ENCODE results near the gene AJAP1.
"Not testable (repeated sequence)": the region's sequence is repeated elsewhere in the genome, so short reads cannot be mapped to it uniquely, and the experiment has no call there.

Gene AJAP1

DNA sequence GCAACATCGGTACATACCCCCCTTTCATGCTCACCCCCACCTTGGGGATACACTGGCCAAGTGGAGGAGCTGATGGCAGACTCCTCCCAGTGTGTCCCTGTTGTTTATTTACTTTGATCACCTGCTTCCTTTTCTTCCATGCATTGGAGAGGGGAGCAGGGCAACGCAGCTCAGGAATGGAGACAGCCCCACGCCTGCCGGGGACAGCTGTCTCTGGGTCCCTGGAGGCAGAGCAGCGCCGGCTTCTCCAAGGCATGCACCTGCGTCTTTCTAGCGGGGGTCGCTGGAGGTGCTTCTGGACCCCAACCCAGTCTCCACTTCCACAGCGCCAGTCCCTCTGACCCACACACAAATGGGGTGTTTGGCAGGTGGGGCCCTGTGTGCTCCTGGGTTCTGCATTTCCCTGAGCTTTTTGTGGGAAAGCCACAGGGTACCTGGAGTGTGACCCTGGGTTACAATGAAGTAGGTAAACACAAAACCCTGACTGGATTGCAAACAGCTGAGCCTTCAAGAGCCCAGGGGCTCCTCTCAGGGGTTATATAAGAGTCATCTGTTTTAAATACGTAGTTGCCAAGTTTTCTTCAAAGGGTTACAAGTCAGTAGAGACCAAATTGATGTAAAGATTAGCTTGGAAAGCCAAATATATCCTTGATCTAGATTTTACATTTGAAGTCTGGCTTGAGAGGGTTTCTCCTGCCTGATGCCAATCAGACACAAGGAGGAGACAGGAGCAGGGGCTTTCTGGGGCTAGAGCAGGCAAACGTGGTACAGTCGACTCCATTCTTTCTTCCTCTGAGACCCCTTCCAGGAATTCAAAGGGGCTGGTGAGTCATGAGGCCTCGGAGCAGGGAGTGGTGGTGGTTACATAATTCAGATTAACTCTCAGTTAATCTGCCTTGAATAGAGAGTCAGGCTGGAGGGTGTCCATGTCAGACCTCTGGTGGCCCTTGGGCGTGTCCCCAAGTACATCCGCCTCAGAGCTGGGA, 4.5 kb downstream of the AJAP1 start:
- DNase-seq = no peak

DNA sequence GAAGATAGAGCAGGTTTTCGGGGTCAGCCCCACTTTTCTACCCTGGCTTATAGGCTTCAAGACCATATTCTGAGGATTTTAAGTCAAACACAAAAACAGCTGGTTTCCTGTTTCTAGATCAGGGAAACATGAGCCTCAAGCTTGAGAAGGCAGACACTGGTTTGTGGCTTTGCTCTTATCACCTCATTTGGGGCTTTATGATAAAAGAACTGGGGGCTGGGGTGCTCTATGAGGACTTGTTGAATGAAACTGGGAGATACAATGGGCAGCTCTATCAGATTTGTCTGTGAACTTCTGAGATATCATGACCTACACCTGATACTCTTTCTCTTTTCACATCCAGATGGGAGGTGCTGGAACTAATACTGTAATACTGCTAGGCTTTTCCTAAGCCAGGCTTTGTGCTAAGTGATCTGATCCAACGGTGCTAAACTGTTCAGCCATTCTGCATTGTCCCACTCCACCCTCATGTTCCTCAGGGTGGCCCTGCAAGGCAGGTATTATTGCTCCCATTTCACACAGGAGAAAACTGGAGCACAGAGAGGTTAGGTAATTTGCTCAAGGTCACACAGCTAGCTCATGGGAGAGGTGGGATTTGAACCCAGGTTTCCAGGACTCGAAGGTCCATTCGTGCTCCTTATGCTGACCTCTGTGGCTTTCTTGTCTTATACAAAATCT, 6.6 kb downstream of the AJAP1 start:
- no peak for DNase-seq

GRCh38 chr1:4661595-4661917, 7.1 kb downstream of the AJAP1 start:
- no peak for DNase-seq

- DNase-seq = no peak
Observed at GRCh38 chr1:4662168-4662567, 7.8 kb downstream of the AJAP1 start.

DNA sequence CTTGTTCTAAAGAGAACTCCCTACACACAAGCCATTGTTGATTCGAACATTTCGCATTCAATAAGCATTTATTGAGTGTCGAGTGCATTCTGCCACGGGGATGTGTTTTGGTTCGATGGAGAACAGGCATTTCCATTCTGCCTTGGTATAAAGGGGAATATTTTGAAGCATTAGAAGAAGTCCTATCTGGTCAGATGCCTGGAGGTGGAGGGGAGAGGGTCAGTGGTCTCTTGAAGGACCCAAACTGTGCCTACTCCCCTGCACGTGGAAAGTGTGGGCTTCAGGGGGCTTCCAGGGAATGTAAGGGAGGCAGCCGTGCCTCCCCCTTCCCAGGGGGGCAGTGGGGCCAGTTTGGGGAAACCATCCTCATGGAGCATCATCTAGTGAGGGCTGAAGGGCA, 8.3 kb downstream of the AJAP1 start:
- no peak for DNase-seq

GRCh38 chr1:4664095-4664494, 9.7 kb downstream of the AJAP1 start:
- no peak for DNase-seq

GRCh38 chr1:4664606-4665005, 10.2 kb downstream of the AJAP1 start:
- no peak for DNase-seq

- no peak for DNase-seq
Observed at GRCh38 chr1:4665456-4665855, 11.0 kb downstream of the AJAP1 start.

DNA sequence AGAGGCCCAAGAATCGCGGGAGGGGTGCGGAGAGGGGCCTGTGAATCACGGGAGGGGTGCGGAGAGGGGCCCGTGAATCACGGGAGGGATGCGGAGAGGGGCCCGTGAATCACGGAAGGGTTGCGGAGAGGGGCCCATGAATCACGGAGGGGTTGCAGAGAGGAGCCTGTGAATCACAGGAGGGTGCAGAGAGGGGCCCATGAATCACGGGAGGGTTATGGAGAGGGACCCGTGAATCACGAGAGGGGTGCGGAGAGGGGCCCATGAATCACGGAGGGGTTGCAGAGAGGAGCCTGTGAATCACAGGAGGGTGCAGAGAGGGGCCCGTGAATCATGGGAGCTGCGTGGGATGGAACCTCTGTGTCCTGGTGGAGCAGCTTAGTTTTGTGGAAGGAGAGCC, 12.3 kb downstream of the AJAP1 start:
- DNase-seq = not testable (repeated sequence)

- no peak for DNase-seq
Observed at GRCh38 chr1:4668743-4669700, 14.6 kb downstream of the AJAP1 start.

- DNase-seq = no peak
Observed at GRCh38 chr1:4670265-4670664, 15.9 kb downstream of the AJAP1 start.

GRCh38 chr1:4671828-4672227, 17.4 kb downstream of the AJAP1 start:
- no peak for DNase-seq

DNA sequence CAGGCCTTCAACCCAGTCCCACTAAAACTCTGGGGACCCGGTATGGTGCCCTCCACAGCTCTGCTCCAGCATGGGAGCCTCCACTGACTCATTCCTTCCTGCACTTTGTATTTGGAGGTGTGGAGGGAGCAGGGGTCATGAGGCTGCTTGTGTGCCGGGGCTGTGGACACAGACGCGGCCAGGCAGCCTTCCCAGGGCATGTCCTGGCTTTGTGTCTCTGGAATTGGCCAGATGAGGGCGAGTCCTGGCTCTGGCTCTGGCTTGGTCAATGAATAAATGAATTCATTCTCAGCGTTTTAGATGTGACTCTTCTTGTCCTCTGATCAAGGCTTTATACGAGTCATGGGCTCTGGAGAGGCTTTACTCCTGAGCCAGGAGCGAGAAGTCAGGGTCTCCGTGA, 19.1 kb downstream of the AJAP1 start:
- DNase-seq = no peak

DNA sequence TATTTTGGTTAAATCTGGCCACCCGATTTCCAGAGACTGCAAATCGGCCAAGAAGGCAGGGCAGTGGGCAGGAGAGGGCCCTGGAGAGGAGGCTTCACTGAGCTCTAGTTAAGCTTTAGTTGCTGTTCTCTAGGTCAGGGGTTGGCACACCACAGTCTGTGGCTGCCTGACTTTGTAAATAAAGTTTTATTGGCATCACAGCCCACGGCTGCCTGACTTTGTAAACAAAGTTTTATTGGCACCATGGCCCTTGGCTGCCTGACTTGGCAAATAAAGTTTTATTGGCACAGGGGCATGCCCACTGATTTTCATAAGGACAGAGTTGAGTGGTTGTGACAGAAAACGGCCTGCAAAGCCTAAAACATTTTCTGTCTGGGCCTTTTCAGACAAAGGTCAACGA, 19.7 kb downstream of the AJAP1 start:
- no peak for DNase-seq

GRCh38 chr1:4674676-4675075, 20.3 kb downstream of the AJAP1 start:
- DNase-seq = no peak

DNA sequence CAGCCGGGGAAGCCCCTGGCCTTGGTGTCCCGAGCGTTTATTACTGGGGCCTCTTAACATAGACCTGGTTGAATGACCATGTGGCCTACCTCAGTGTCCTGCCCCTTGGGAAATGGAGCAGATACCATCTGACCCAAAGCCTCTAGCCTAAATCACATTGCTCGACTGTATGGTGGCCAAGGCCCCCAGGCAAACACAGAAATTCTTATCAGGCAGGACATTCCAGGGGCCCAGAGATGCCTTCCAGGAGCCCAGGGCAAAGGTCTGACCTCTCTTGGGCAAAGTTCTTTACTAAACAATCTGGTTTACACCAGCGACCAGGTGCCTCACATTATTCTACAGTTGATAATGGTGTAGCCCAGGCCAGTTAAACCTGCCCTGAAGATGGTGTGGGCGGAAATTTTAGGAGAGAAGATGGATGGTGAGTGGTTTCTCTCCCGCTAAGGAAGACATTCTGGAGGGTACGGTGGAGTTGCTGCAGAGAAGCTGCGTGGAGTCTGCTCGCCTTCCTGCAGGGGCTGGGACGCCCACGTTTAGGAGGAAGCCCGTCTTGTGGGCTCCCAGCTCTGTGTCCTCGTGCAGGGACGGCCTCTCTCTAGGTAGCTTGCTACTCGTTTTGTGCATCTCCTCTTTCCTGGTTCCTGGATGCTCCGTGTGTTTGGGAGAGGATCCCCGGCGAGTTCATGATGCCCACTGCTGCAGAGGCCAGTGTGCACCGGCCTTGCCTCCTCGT, 21.2 kb downstream of the AJAP1 start:
- DNase-seq = no peak

- no peak for DNase-seq
Observed at GRCh38 chr1:4676253-4676652, 21.8 kb downstream of the AJAP1 start.

DNA sequence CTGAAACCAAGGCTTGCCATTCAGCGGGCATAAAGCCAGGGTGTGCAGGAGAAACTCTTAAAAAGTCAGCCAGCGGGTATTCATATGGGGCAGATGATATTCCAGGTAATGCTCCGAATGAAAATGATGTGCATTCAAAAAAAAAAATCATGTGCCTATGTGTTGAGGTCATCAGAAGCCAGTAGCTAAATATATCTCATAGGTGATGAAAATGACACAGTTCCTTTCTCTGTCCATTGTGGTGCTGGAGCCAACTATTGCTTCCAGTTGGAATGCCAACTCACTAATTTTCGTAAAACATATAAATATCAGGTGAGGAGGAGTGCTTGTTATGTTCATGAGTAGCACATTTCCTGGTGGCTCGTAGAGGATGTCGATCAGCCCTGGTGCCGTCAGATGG, 23.2 kb downstream of the AJAP1 start:
- DNase-seq = no peak

GRCh38 chr1:4678066-4678717, 23.8 kb downstream of the AJAP1 start:
- DNase-seq = no peak

- DNase-seq = no peak
Observed at GRCh38 chr1:4681026-4681425, 26.6 kb downstream of the AJAP1 start.

- no peak for DNase-seq
Observed at GRCh38 chr1:4682607-4683220, 28.3 kb downstream of the AJAP1 start.

- DNase-seq = no peak
Observed at GRCh38 chr1:4684136-4684535, 29.7 kb downstream of the AJAP1 start.
